Fibroblast of mammary gland (primary cell): ENCODE data around the gene TEPSIN.

Experiments used
- DNase-seq: peaks from one replicate; pipeline ENCODE4 v3.0.0-alpha.2; 2010; ENCODE audit warnings: low read depth
- H3K4me3 ChIP-seq: 2 replicates; pipeline ENCODE4 v1.5.1; 2011; ENCODE audit warnings: low read depth, mild to moderate bottlenecking, low read length, moderate library complexity; ENCODE audit not compliant: control insufficient read depth
- CTCF ChIP-seq: conservative IDR thresholded peaks from 2 replicates; pipeline ENCODE4 v1.5.1; 2011; ENCODE audit warnings: low read depth, low read length, inconsistent platforms; ENCODE audit not compliant: control insufficient read depth, insufficient read depth

TEPSIN gene

DNA sequence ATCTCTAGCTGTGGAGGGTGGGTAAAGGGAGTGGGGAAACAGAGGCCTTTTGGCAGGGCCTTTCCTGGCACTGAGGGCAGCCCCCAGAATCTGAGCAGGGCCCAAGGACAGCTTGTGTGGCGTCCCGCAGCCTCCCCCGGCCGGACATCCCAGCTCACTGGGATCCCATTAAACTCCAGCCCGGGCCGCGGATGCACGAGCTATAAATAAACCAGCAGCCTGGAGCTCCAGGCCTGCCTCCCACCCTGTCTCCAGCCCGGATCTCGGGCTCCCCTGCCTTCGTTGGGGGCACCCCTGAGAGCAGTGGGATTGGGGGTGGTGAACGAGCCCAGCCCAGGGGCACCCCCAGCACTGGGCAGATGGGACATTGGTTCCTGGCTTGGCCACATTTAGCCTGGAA, 59.0 kb downstream of the TEPSIN start:
- no peak for DNase-seq
- no peak for TF ChIP-seq CTCF
- H3K4me3 ChIP-seq, result no peak overlapping the region

DNA sequence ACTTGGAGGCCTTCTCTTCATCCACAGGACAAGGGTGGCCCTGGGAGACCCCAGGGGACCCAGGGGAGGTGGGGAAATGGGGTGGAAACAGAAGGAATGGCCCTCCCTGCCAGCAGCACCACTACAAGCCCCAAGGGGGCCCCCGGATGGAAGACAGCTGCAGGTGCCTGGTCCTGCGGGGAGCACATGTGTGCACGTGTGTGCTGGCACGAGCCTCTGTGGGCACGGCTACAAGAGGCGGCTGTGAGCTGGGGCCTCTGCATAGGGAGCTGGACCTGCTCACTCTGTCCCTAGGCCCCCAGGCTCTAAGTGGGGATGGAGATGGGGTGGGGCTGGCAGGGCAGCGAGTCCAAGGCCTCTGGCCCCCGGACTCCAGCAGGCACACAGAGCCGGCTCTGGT, 59.6 kb downstream of the TEPSIN start:
- H3K4me3 ChIP-seq, result no peak overlapping the region
- TF ChIP-seq CTCF, result no peak
- DNase-seq, result no peak
